HCT116 (cell line): ENCODE measurements around the gene RPL13A. TPM values are rescaled to one million over a fixed set of nuclear protein-coding genes. Genes with fewer than 3 reads are reported as not detected.
A peak's percentile ranks its signal among the peaks of the same experiment; 100 is the strongest.

Experiments used
- ATAC-seq: fragments of 200-7000 bp; cut with Tn5 transposase; 2 replicates; pipeline ENCODE4 v1.9.1; 2020; ENCODE audit warnings: mild to moderate bottlenecking, moderate library complexity
- BruUV-seq: library from RNA; stranded (reverse); fragments of 400-500 nt; replicated peaks from 2 replicates; lab custom pipeline; 2021; lab: Mats Ljungman, UMichigan
- CTCF ChIA-PET: fragments of 300-600 bp; sonication (Branson Sonifier 250); formaldehyde crosslinking; loops from one replicate; lab custom pipeline; 2021; ENCODE audit warnings: antibody characterized with exemption; lab: Charles Lee
- POLR2A ChIA-PET: fragments of 300-600, 350-600 bp; sonication (Branson Sonifier 250); formaldehyde crosslinking; loops from one replicate; lab custom pipeline; 2021; ENCODE audit warnings: antibody characterized with exemption; lab: Charles Lee
- RAD21 ChIA-PET, 2 experiments: fragments of 300-600 bp; sonication (Branson Sonifier 250); formaldehyde crosslinking; loops; one replicate each; lab custom pipeline; 2023; ENCODE audit warnings: low total read pairs in 2 of 2; ENCODE audit not compliant: uncharacterized antibody in 2 of 2, unreplicated experiment in 2 of 2, low non-redundant PET in 1 of 2; lab: Charles Lee
- DNase-seq: peaks from one replicate; pipeline ENCODE4 v3.0.0-alpha.2; 2010; ENCODE audit warnings: low read depth, low spot score
- H2AFZ ChIP-seq: fragments of 200-600 bp; shearing (Covaris generic), sonication (generic); 2 replicates; pipeline ENCODE4 v1.6.1; 2017; ENCODE audit warnings: low read depth, mixed run types, mixed read lengths, antibody characterized with exemption, low read length; ENCODE audit not compliant: poor library complexity, severe bottlenecking
- H3K27ac ChIP-seq: 2 replicates; pipeline ENCODE4 v1.5.1; 2012; ENCODE audit warnings: low read depth, low read length
- H3K27me3 ChIP-seq: fragments of 200-600 bp; sonication (generic); 2 replicates; pipeline ENCODE4 v1.6.1; 2016; ENCODE audit warnings: mixed run types, low read length, mixed read lengths; ENCODE audit not compliant: insufficient read depth
- H3K36me3 ChIP-seq, 2 experiments: fragments of 200-500 bp in 1 of 2; fragments of 200-600 bp in 1 of 2; sonication (Bioruptor generic) in 1 of 2; sonication (generic) in 1 of 2; 2 replicates each; pipeline versions ENCODE4 v1.5.1 to v1.6.1; 2014 to 2016; ENCODE audit warnings: low read length in 2 of 2, inconsistent platforms in 1 of 2, mixed read lengths in 1 of 2, mixed run types in 1 of 2; ENCODE audit not compliant: insufficient read depth in 2 of 2, control insufficient read depth in 1 of 2
- H3K4me1 ChIP-seq, 2 experiments: fragments of 200-600 bp in 1 of 2; sonication (generic) in 1 of 2; 2 replicates each; pipeline versions ENCODE4 v1.5.1 to v1.6.1; 2012 to 2017; ENCODE audit warnings: low read length in 2 of 2, inconsistent platforms in 1 of 2, mild to moderate bottlenecking in 1 of 2, mixed read lengths in 1 of 2, mixed run types in 1 of 2, moderate library complexity in 1 of 2; ENCODE audit not compliant: insufficient read depth in 2 of 2, control insufficient read depth in 1 of 2
- H3K4me2 ChIP-seq: fragments of 200-600 bp; sonication (generic); 2 replicates; pipeline ENCODE4 v1.6.1; 2017; ENCODE audit warnings: mixed run types, low read length, mixed read lengths
- H3K4me3 ChIP-seq, 2 experiments: fragments of 200-600 bp in 1 of 2; sonication (generic) in 1 of 2; replicated peaks in 1 of 2; 2 replicates each; pipeline ENCODE4 v1.5.1; 2011 to 2016; ENCODE audit warnings: low read length in 2 of 2, control low read depth in 1 of 2, low read depth in 1 of 2, mild to moderate bottlenecking in 1 of 2, mixed read lengths in 1 of 2, mixed run types in 1 of 2
- H3K79me2 ChIP-seq: fragments of 200-600 bp; sonication (generic); 2 replicates; pipeline ENCODE4 v1.6.1; 2017; ENCODE audit warnings: mild to moderate bottlenecking, mixed run types, low read length, moderate library complexity, mixed read lengths; ENCODE audit not compliant: insufficient read depth
- H3K9ac ChIP-seq: fragments of 200-600 bp; sonication (generic); 2 replicates; pipeline ENCODE4 v1.6.1; 2016; ENCODE audit warnings: low read length, mixed read lengths
- H3K9me2 ChIP-seq: fragments of 200-600 bp; sonication (generic), shearing (Covaris generic); 2 replicates; pipeline ENCODE4 v1.6.1; 2017; ENCODE audit warnings: mixed run types, mild to moderate bottlenecking, moderate library complexity; ENCODE audit not compliant: insufficient read depth
- H3K9me3 ChIP-seq, 2 experiments: fragments of 200-500 bp in 1 of 2; fragments of 200-600 bp in 1 of 2; sonication (Bioruptor generic) in 1 of 2; sonication (generic) in 1 of 2; 2 replicates each; pipeline ENCODE4 v1.6.1; 2014 to 2017; ENCODE audit warnings: low read length in 2 of 2, mixed read lengths in 2 of 2, inconsistent platforms in 1 of 2, low read depth in 1 of 2, mild to moderate bottlenecking in 1 of 2, mixed run types in 1 of 2, moderate library complexity in 1 of 2; ENCODE audit not compliant: control insufficient read depth in 1 of 2, insufficient read depth in 1 of 2
- H4K20me1 ChIP-seq: fragments of 200-600 bp; sonication (generic), shearing (Covaris generic); 2 replicates; pipeline ENCODE4 v1.6.1; 2017; ENCODE audit warnings: mixed run types, mild to moderate bottlenecking, moderate library complexity; ENCODE audit not compliant: insufficient read depth
- CBX3 ChIP-seq: IDR thresholded peaks from 2 replicates; pipeline ENCODE4 v1.6.1; 2012; ENCODE audit warnings: low read depth
- EGR1 ChIP-seq: IDR thresholded peaks from 2 replicates; pipeline ENCODE4 v1.6.1; 2012; ENCODE audit warnings: low read depth
- EZH2phosphoT487 ChIP-seq: fragments of 200-600 bp; IDR thresholded peaks from 2 replicates; pipeline ENCODE4 v1.6.1; 2018; ENCODE audit warnings: antibody characterized with exemption, borderline replicate concordance
- JUND ChIP-seq: IDR thresholded peaks from 2 replicates; pipeline ENCODE4 v1.6.1; 2012
- POLR2A ChIP-seq: IDR thresholded peaks from 2 replicates; pipeline ENCODE4 v1.7.0; 2011; ENCODE audit warnings: borderline replicate concordance; ENCODE audit not compliant: insufficient read depth, insufficient read length; ENCODE audit errors: extremely low read depth
- RAD21 ChIP-seq: IDR thresholded peaks from 2 replicates; pipeline ENCODE4 v1.6.1; 2012; ENCODE audit warnings: low read depth, mild to moderate bottlenecking
- SIN3A ChIP-seq: IDR thresholded peaks from 2 replicates; pipeline ENCODE4 v1.6.1; 2012; ENCODE audit warnings: low read depth
- TCF7L2 ChIP-seq: IDR thresholded peaks from 2 replicates; pipeline ENCODE4 v1.7.0; 2011; ENCODE audit warnings: borderline replicate concordance, inconsistent platforms; ENCODE audit not compliant: insufficient read depth, insufficient read length; ENCODE audit errors: extremely low read depth
- ZNF274 ChIP-seq: fragments of 200-500 bp; sonication (Bioruptor generic); IDR thresholded peaks from 2 replicates; pipeline ENCODE4 v1.6.1; 2014; ENCODE audit warnings: mild to moderate bottlenecking, low read depth, low read length, inconsistent platforms
- intact Hi-C: fragments of 100-400 bp; cut with micrococcal nuclease; formaldehyde crosslinking; loops from 2 replicates; pipeline ENCODE4 v1.10.0; 2022
- total RNA-seq: library from RNA; stranded (reverse); gene quantifications from one replicate; pipeline ENCODE4 v1.2.1, GENCODE V29; 2021; ENCODE audit not compliant: unreplicated experiment
- TF ChIP-seq, protein P1 (sequence below): IDR thresholded peaks from 2 replicates; pipeline ENCODE4 v1.6.1; 2012; ENCODE audit warnings: low read depth
- TF ChIP-seq, protein P2 (sequence below): IDR thresholded peaks from 2 replicates; pipeline ENCODE4 v1.6.1; 2012
- TF ChIP-seq, protein P3 (sequence below), 3 experiments: fragments of 200-600 bp in 1 of 3; sonication (generic) in 1 of 3; IDR thresholded peaks in 2 of 3; conservative IDR thresholded peaks in 1 of 3; 2 replicates each; pipeline ENCODE4 v1.5.1; 2012 to 2017; ENCODE audit warnings: low read depth in 2 of 3, low read length in 2 of 3, antibody characterized with exemption in 1 of 3, borderline replicate concordance in 1 of 3, control low read depth in 1 of 3, mild to moderate bottlenecking in 1 of 3, mixed read lengths in 1 of 3, mixed run types in 1 of 3, moderate library complexity in 1 of 3; ENCODE audit not compliant: insufficient read depth in 1 of 3
- TF ChIP-seq, protein P4 (sequence below): IDR thresholded peaks from 2 replicates; pipeline ENCODE4 v1.6.1; 2011; ENCODE audit warnings: mild to moderate bottlenecking, low read length, moderate library complexity; ENCODE audit not compliant: insufficient replicate concordance; ENCODE audit errors: extremely low read depth

The RPL13A gene
- total RNA-seq, 1 experiment from 2014 or later, result 3,719 TPM

DNA sequence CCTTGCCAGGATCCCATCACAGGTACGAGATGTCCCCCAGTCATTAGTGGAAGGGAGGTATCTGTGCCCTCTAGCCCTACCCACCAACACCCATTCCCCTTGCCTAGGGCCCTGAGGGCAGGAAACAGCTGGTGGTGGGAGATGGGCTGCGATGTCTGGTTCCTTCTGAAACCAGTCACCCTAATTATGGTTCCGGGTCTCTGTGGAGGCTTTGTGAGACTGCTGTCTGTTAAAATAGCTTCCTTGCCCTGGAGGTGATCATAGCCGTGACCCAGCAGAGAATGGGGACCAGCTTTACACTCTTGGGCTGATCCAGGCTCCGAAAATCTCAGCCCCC lies 28.9 kb upstream of the RPL13A start (continued):
- TF ChIP-seq, protein P1, sequence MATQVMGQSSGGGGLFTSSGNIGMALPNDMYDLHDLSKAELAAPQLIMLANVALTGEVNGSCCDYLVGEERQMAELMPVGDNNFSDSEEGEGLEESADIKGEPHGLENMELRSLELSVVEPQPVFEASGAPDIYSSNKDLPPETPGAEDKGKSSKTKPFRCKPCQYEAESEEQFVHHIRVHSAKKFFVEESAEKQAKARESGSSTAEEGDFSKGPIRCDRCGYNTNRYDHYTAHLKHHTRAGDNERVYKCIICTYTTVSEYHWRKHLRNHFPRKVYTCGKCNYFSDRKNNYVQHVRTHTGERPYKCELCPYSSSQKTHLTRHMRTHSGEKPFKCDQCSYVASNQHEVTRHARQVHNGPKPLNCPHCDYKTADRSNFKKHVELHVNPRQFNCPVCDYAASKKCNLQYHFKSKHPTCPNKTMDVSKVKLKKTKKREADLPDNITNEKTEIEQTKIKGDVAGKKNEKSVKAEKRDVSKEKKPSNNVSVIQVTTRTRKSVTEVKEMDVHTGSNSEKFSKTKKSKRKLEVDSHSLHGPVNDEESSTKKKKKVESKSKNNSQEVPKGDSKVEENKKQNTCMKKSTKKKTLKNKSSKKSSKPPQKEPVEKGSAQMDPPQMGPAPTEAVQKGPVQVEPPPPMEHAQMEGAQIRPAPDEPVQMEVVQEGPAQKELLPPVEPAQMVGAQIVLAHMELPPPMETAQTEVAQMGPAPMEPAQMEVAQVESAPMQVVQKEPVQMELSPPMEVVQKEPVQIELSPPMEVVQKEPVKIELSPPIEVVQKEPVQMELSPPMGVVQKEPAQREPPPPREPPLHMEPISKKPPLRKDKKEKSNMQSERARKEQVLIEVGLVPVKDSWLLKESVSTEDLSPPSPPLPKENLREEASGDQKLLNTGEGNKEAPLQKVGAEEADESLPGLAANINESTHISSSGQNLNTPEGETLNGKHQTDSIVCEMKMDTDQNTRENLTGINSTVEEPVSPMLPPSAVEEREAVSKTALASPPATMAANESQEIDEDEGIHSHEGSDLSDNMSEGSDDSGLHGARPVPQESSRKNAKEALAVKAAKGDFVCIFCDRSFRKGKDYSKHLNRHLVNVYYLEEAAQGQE, result no peak
- TF ChIP-seq RAD21, result no peak

DNA sequence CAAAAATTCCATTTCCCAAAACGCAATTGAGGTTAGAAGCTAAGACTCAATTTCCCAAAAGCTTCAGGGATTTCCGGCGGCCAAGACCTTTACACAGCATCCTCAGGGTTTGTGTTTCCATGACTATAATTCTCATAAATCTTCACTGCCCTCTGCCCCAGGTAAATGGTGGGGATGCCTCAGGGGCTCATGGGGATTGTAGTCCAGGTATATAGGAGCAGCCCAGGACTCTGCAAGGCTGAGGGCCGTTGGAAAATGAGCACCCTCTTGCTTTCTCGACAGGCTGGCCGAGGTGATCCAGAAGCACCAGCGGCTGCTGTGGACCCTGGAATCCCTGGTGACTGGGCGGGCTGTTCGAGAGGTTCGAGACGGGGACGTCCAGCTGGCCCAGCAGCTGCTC lies 28.0 kb upstream of the RPL13A start:
- H3K27me3 ChIP-seq, result no peaks in the 10 kb centered on the region
- H3K9ac ChIP-seq, result no peak overlapping the region
- no peaks in the 10 kb centered on the region for H3K36me3 ChIP-seq
- ATAC-seq (peak; percentile 56), DNase-seq (no peak)
- ChIA-PET RAD21 (no interaction called here), CTCF (no interaction called here), POLR2A (no interaction called here)
- no peak overlapping the region for H3K4me2 ChIP-seq
- H4K20me1 ChIP-seq, result no peaks in the 10 kb centered on the region
- H3K9me2 ChIP-seq, result no peaks in the 10 kb centered on the region
- BruUV-seq, result no TSS peak
- intact Hi-C loops, result no loop called here
- H3K79me2 ChIP-seq, result peaks cover 11% of the 10 kb centered on the region
- H3K4me1 ChIP-seq, result peaks cover 2 to 3% of the 10 kb centered on the region in 2 experiments; a peak in 2 of 4 replicates
- no peak overlapping the region for H3K27ac ChIP-seq
- H2AFZ ChIP-seq, result no peak overlapping the region
- no peaks in the 10 kb centered on the region for H3K9me3 ChIP-seq
- no peak overlapping the region for H3K4me3 ChIP-seq
- TF ChIP-seq EZH2phosphoT487, result no peak
- no peak for TF ChIP-seq SIN3A
- no peak for TF ChIP-seq CBX3
- TF ChIP-seq, protein P2, sequence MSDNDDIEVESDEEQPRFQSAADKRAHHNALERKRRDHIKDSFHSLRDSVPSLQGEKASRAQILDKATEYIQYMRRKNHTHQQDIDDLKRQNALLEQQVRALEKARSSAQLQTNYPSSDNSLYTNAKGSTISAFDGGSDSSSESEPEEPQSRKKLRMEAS, result no peak
- no peak for TF ChIP-seq EGR1
- no peak for TF ChIP-seq ZNF274
- no peak for TF ChIP-seq POLR2A
- no peak for TF ChIP-seq RAD21
- TF ChIP-seq, protein P1, result no peak
- TF ChIP-seq, protein P3, sequence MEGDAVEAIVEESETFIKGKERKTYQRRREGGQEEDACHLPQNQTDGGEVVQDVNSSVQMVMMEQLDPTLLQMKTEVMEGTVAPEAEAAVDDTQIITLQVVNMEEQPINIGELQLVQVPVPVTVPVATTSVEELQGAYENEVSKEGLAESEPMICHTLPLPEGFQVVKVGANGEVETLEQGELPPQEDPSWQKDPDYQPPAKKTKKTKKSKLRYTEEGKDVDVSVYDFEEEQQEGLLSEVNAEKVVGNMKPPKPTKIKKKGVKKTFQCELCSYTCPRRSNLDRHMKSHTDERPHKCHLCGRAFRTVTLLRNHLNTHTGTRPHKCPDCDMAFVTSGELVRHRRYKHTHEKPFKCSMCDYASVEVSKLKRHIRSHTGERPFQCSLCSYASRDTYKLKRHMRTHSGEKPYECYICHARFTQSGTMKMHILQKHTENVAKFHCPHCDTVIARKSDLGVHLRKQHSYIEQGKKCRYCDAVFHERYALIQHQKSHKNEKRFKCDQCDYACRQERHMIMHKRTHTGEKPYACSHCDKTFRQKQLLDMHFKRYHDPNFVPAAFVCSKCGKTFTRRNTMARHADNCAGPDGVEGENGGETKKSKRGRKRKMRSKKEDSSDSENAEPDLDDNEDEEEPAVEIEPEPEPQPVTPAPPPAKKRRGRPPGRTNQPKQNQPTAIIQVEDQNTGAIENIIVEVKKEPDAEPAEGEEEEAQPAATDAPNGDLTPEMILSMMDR (IDR thresholded peaks at IDR 0.05 in 2 of 3, conservative IDR thresholded peaks at IDR 0.05 in 1 of 3; ENCODE audit: borderline replicate concordance in 1 of 3, insufficient read depth in 1 of 3, low read depth in 2 of 3, low read length in 2 of 3), result no peak
- TF ChIP-seq, protein P4, sequence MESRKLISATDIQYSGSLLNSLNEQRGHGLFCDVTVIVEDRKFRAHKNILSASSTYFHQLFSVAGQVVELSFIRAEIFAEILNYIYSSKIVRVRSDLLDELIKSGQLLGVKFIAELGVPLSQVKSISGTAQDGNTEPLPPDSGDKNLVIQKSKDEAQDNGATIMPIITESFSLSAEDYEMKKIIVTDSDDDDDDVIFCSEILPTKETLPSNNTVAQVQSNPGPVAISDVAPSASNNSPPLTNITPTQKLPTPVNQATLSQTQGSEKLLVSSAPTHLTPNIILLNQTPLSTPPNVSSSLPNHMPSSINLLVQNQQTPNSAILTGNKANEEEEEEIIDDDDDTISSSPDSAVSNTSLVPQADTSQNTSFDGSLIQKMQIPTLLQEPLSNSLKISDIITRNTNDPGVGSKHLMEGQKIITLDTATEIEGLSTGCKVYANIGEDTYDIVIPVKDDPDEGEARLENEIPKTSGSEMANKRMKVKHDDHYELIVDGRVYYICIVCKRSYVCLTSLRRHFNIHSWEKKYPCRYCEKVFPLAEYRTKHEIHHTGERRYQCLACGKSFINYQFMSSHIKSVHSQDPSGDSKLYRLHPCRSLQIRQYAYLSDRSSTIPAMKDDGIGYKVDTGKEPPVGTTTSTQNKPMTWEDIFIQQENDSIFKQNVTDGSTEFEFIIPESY, result no peak
- TF ChIP-seq JUND, result no peak
- no peak for TF ChIP-seq TCF7L2
